ENCODE data around the gene ENOX1. TPM values are rescaled to one million over a fixed set of nuclear protein-coding genes. Genes with fewer than 3 reads are reported as not detected.
A peak's percentile ranks its signal among the peaks of the same experiment; 100 is the strongest.

ENOX1 gene
- total RNA-seq, 1 donor from 2014 or later, result 0.71 TPM

DNA sequence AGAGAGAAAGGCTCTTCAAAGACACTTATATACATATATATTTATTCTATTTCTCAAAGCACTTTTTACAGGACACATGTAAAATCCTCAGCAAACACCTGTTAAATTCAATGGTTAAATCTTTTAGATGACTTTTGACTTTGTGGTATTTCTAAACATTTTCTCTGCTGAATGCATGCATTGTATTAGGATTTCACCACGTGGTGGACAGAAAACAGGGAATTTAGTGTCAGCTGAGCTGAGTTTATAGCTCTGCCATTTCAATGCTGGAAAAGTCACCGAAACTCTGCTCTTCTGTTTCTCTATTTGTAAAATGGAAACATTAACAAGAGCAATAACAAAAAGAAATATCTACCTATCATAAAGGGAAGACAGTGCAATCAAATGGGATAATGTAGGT lies 375.6 kb downstream of the ENOX1 start:
- no peaks in the 10 kb centered on the region for H3K27me3 ChIP-seq (ENCODE audit: control insufficient read depth, insufficient read depth, low read length)
- DNase-seq (ENCODE audit: low read depth), result no peak
- no peaks in the 10 kb centered on the region for H3K36me3 ChIP-seq (ENCODE audit: control insufficient read depth, insufficient read depth, low read length)
- H3K4me3 ChIP-seq (ENCODE audit: low read depth, low read length), result no peak overlapping the region
- no peak for TF ChIP-seq CTCF (IDR thresholded peaks at IDR 0.05; ENCODE audit: insufficient read depth, low read length, poor library complexity, severe bottlenecking)

DNA sequence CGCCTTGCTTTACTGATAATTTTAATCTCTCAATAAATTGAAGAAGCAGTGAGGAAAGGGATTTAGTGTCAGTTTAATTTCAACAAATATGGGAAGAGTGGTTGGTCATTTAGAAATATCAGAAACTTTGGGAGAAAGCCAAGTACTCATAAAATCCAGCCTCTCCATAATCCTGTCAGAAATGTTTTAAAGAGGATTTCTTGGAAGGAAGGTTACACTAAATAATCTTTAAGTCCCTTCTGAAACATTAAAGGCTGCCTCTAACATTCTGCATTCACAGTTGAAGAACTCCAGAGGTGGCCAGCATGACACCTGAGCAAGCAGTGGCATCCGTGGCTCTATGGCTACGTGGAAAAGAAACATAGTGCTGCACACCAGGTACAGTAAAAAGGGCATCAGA lies 378.5 kb downstream of the ENOX1 start:
- no peaks in the 10 kb centered on the region for H3K27me3 ChIP-seq (ENCODE audit: control insufficient read depth, insufficient read depth, low read length)
- TF ChIP-seq CTCF (IDR thresholded peaks at IDR 0.05; ENCODE audit: insufficient read depth, low read length, poor library complexity, severe bottlenecking), result no peak
- DNase-seq (ENCODE audit: low read depth), result no peak
- no peaks in the 10 kb centered on the region for H3K36me3 ChIP-seq (ENCODE audit: control insufficient read depth, insufficient read depth, low read length)
- H3K4me3 ChIP-seq (ENCODE audit: low read depth, low read length), result no peak overlapping the region

DNA sequence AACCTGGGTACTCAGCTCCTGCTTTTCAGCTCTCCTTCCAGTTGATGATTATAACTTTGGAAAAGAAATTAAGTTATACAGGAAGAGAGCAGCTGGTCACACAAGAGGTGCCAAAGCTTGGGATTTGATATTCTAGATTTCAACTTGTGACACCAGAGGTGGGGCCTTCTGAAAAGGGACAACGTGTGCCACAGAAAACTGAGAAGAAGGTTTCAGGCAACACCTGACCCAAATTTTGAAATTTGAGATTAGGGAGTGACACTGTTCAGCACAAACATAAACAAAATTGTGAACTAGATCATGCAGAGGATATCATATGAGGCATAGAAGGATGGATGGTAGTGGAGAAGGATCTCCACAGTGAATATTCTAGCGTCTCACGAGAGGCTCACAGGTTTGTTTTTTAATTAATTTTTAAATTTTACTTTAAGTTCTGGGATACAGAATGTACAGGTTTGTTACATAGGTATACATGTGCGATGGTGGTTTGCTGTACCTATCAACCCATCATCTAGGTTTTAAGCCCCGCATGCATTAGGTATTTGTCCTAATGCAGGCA lies 379.7 kb downstream of the ENOX1 start:
- no peak for DNase-seq (ENCODE audit: low read depth)
- H3K36me3 ChIP-seq (ENCODE audit: control insufficient read depth, insufficient read depth, low read length), result no peaks in the 10 kb centered on the region
- no peak for TF ChIP-seq CTCF (IDR thresholded peaks at IDR 0.05; ENCODE audit: insufficient read depth, low read length, poor library complexity, severe bottlenecking)
- H3K27me3 ChIP-seq (ENCODE audit: control insufficient read depth, insufficient read depth, low read length), result no peaks in the 10 kb centered on the region
- no peak overlapping the region for H3K4me3 ChIP-seq (ENCODE audit: low read depth, low read length)

GRCh38 chr13:43405457-43405856 lies 381.3 kb downstream of the ENOX1 start:
- no peaks in the 10 kb centered on the region for H3K36me3 ChIP-seq (ENCODE audit: control insufficient read depth, insufficient read depth, low read length)
- H3K4me3 ChIP-seq (ENCODE audit: low read depth, low read length), result no peak overlapping the region
- DNase-seq (ENCODE audit: low read depth), result peak; percentile 44
- H3K27me3 ChIP-seq (ENCODE audit: control insufficient read depth, insufficient read depth, low read length), result no peaks in the 10 kb centered on the region
- no peak for TF ChIP-seq CTCF (IDR thresholded peaks at IDR 0.05; ENCODE audit: insufficient read depth, low read length, poor library complexity, severe bottlenecking)

- Histone ChIP-seq H3K36me3 (ENCODE audit: control insufficient read depth, insufficient read depth, low read length) (no peaks in the 10 kb centered on the region), H3K4me3 (ENCODE audit: low read depth, low read length) (no peak overlapping the region), H3K27me3 (ENCODE audit: control insufficient read depth, insufficient read depth, low read length) (no peaks in the 10 kb centered on the region)
- no peak for DNase-seq (ENCODE audit: low read depth)
- TF ChIP-seq CTCF (IDR thresholded peaks at IDR 0.05; ENCODE audit: insufficient read depth, low read length, poor library complexity, severe bottlenecking), result no peak
Measured at GRCh38 chr13:43402380-43402779, 384.4 kb downstream of the ENOX1 start.

DNA sequence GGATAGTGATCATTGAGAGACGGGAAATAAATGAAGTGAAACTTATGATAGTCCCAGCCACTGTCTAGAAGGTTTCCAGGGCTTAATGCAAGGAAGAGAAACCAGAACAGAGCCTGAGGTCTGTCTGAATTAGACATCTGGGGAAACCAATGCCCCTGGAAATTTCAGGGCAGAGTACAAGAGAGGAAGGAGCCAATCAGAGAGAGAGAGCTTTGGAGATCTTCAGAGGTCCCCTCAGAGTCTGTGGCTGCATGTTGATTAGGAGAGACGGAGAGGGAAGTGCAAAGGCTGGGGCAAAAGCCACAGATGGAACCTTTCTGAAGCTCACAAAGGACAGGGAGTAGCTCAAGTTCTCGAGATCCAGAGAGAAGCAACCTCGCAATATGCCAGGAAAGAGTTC lies 385.4 kb downstream of the ENOX1 start:
- H3K4me3 ChIP-seq (ENCODE audit: low read depth, low read length), result no peak overlapping the region
- TF ChIP-seq CTCF (IDR thresholded peaks at IDR 0.05; ENCODE audit: insufficient read depth, low read length, poor library complexity, severe bottlenecking), result no peak
- H3K36me3 ChIP-seq (ENCODE audit: control insufficient read depth, insufficient read depth, low read length), result no peaks in the 10 kb centered on the region
- no peaks in the 10 kb centered on the region for H3K27me3 ChIP-seq (ENCODE audit: control insufficient read depth, insufficient read depth, low read length)
- DNase-seq (ENCODE audit: low read depth), result no peak

Data from kidney epithelial cell (primary cell).